HG02798 (cell line): ENCODE results near the gene LHFPL5.

Experiments used
- ATAC-seq: cut with Tn5 transposase; IDR thresholded peaks from one replicate; pipeline ENCODE4 v1.9.1; 2021; ENCODE audit warnings: mild to moderate bottlenecking; ENCODE audit not compliant: unreplicated experiment, poor library complexity

LHFPL5 gene

GRCh38 chr6:35842381-35842780 is 37.2 kb downstream of the LHFPL5 start:
- no peak for ATAC-seq

- ATAC-seq: no peak
These were observed 39.1 kb downstream of the LHFPL5 start for GRCh38 chr6:35844290-35844689.

GRCh38 chr6:35850208-35850607 is 45.1 kb downstream of the LHFPL5 start:
- no peak for ATAC-seq

GRCh38 chr6:35852994-35853393 is 47.8 kb downstream of the LHFPL5 start:
- no peak for ATAC-seq

- no peak for ATAC-seq
These were observed 51.1 kb downstream of the LHFPL5 start for GRCh38 chr6:35856250-35856649.

GRCh38 chr6:35857853-35858252 is 52.7 kb downstream of the LHFPL5 start:
- no peak for ATAC-seq

GRCh38 chr6:35859367-35859766 is 54.2 kb downstream of the LHFPL5 start:
- ATAC-seq: no peak
